ENCODE data around the gene SARDH.

SARDH gene

DNA sequence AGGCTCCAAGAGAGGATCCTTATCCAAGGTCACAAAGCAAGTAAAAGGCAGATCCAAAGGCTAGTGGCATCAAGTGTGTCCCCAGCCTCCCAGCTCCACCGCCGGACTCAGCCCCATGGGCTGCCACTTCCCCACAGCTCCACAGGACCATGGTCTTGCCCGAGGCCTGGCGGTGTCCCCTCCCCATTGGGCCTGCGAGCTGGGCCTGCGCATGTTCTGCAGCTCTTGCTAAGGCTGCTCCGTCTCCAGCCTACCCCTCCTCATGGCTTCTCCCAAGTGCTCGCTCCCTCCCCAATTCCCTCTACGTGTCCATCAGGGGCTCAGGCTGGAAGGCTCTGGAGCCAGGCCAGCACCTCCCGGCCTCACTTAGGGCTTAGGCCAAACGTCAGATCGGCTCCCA lies 72.6 kb downstream of the SARDH start:
- DNase-seq, result no peak
- no peak for ATAC-seq
- no peak overlapping the region for H3K4me3 Mint-ChIP-seq
- no peak overlapping the region for H3K27ac Mint-ChIP-seq
- no peaks in the 10 kb centered on the region for H3K4me1 Mint-ChIP-seq
- no peaks in the 10 kb centered on the region for H3K27me3 Mint-ChIP-seq
- H3K9me3 Mint-ChIP-seq, result no peaks in the 10 kb centered on the region
- H3K36me3 Mint-ChIP-seq (ENCODE audit: low read depth), result no peaks in the 10 kb centered on the region

DNA sequence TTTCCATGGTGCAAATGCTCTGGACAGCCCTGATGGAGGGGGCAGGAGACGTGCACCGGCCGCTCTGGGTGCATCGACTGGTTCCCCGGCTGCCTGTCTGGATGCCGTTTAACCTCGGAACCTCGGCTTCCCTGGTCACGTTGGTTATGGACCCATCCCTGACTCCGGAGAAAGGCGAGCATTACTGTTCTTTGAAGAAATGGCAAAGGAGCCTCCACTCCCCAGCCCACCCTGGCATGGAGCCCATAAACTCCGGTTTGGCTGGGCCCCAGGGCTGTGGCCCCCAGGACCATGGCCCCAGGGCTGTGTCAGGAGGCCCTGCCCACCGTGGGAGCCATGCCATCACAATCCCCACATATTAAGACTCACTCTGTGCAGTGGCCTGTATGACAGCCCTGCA lies 73.1 kb downstream of the SARDH start:
- H3K4me1 Mint-ChIP-seq, result no peaks in the 10 kb centered on the region
- H3K36me3 Mint-ChIP-seq (ENCODE audit: low read depth), result no peaks in the 10 kb centered on the region
- no peaks in the 10 kb centered on the region for H3K9me3 Mint-ChIP-seq
- ATAC-seq (no peak), DNase-seq (no peak)
- H3K27me3 Mint-ChIP-seq, result peaks cover under 1% of the 10 kb centered on the region
- H3K4me3 Mint-ChIP-seq, result no peak overlapping the region
- H3K27ac Mint-ChIP-seq, result no peak overlapping the region

DNA sequence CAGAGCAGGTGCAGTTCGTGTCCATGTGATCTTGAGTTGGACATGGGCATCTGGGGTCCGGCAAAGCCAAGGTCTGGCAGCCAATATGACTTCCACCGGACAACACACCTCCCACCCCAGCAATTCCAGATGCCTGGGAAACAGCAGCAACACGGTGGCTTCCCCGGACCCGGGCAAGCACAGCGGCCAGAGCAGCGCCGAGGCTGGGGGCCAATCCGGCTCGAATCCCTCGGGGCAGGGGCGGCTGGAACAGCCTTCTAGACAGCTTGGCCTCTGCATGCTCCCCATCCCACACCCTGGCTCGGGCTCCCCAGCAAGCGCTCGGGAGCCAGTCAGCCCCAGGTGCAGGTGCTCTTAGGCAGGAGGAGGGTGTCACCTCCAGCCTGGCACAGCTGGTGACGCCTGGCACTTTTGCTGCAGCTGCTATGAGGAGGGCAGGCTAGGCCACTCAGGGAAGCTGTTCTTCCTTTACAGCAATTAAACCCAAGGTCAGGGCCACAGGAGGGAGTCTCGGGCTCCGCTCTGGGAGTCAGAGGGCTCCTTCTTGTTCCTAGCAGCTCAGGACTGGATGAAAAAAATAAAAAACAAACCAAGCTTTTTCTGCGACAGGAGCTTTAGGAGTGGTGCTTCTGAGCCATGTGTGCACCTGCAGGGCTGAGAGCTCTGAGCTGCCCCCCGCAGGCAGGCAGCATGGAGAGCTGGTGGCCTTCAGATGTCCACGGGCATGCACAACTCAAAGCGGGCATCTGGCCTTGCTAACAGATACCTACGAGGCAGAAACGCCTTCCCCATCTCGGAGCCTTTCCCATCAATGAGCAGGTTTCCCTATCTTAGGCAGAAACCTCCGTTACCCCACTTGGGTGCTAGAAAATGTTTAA lies 73.7 kb downstream of the SARDH start:
- no peak overlapping the region for H3K4me3 Mint-ChIP-seq
- H3K27me3 Mint-ChIP-seq, result peaks cover 3% of the 10 kb centered on the region
- DNase-seq, result no peak

DNA sequence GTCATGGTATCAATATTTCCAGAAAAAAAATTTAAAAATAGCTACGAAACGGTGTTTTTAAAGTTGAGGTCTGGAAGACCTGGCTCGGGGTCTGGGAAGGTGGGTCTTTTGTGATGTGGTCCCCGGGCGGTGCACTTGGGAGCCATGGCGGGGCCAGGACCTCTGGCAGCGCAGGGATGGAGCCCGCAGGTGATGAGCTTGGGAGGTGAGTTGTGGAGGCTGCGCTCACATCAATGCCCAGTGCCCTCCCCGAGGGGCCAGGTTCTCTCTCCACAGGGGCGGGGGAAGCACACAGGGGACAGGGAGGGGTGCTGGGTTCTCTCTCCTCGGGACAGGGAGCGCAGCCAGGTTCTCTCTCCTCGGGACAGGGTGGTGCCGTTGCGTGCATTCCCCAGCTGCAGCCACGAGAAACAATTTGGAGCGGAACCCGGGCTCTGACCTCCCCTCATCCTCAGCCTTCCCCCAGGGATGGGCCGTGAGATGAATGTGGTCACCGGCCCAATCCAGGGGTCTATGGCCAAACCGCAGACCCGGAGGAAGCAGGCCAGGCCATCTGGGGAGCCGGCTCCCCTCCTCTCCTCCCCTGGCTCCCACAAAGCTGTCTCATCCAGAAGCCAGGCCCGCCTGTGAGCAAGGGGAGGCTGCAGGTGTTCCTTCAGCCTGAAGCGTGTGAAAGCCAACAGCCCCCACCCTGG lies 76.2 kb downstream of the SARDH start:
- Mint-ChIP-seq H3K4me3 (no peak overlapping the region), H3K27me3 (peaks cover 26% of the 10 kb centered on the region), H3K9me3 (no peaks in the 10 kb centered on the region), H3K4me1 (peaks cover 5% of the 10 kb centered on the region), H3K27ac (no peak overlapping the region), H3K36me3 (ENCODE audit: low read depth) (no peaks in the 10 kb centered on the region)
- no peak for ATAC-seq
- DNase-seq, result no peak

More for the DNA sequence above, 73.7 kb downstream of the SARDH start:
- H3K4me1 Mint-ChIP-seq, result no peaks in the 10 kb centered on the region
- no peak for ATAC-seq
- H3K36me3 Mint-ChIP-seq (ENCODE audit: low read depth), result no peaks in the 10 kb centered on the region
- no peak overlapping the region for H3K27ac Mint-ChIP-seq
- no peaks in the 10 kb centered on the region for H3K9me3 Mint-ChIP-seq

DNA sequence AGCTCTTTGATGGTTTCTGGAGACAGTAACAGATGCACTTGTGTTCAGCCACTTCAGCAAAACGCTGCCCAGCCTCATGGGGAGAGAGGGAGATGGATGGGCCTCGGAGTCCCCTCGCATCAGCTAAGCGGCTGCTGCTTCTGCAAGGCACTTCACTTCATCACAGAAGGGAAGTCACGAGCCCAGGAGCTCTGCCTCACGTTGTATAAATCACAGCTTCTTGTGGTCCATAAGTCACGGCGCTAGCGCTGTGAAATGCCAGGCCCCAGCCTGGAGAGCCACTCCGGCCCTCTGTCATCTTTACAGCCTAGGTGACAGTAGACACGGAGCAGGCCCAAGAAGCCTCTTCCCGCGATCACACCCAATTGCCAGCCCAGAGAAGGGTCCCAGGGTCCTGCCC lies 78.6 kb downstream of the SARDH start:
- no peak overlapping the region for H3K4me3 Mint-ChIP-seq
- DNase-seq, result no peak
- H3K36me3 Mint-ChIP-seq (ENCODE audit: low read depth), result no peaks in the 10 kb centered on the region
- no peak for ATAC-seq
- no peaks in the 10 kb centered on the region for H3K9me3 Mint-ChIP-seq
- no peak overlapping the region for H3K27ac Mint-ChIP-seq
- peaks cover 46% of the 10 kb centered on the region for H3K27me3 Mint-ChIP-seq
- H3K4me1 Mint-ChIP-seq, result peaks cover 5% of the 10 kb centered on the region

DNA sequence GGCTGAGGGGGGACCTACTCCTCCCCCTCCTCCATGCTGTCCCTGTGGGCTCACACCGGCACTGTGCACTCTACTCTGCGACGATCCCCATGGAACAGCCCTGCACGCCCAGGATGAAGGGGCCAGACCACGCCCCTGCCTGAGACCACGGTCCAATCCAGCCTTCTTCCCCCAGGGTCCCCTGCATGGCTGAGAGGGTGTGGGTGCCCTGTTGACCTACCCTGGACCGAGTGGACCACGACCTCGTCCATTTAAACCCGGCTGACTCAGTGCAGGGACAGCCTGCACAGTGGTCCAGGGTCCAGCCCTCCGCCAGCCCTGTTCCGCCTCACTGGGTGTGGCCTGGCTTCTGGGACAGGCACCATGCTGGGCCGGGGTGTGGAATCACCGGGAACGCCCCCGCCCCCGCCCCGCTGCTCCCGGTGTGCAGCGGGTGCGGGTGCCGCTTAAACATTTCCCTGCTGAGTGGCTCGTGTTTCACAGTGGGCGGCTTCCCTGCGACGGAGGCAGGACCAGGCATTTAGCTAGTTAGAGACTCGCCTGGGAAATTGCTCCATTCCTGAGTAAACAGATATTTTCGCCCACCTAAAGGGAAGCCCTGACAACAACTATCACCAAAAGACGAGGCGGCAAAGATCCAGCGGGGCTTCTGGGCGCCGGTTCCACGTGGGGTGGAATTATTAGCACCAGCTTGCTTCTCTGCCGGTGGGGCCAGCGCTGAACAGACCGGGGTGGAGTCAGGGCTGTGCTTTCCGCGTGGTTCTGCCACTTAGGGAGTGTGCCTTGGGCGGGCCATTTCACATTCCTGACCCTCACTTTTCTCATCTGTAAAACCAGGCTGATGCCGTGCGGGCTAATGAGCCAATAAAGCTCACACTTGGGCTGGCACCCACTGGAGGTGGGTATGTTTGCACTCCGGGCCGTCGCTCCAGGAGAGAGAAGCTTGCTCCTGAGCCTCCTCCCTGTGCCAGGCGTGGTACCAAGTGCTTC lies 79.4 kb downstream of the SARDH start:
- DNase-seq (peak; percentile 15), ATAC-seq (peak; percentile 25)
- Mint-ChIP-seq H3K36me3 (ENCODE audit: low read depth) (no peaks in the 10 kb centered on the region), H3K27me3 (peaks cover 48% of the 10 kb centered on the region), H3K27ac (no peak overlapping the region), H3K4me1 (peaks cover 5% of the 10 kb centered on the region), H3K9me3 (no peaks in the 10 kb centered on the region), H3K4me3 (no peak overlapping the region)

DNA sequence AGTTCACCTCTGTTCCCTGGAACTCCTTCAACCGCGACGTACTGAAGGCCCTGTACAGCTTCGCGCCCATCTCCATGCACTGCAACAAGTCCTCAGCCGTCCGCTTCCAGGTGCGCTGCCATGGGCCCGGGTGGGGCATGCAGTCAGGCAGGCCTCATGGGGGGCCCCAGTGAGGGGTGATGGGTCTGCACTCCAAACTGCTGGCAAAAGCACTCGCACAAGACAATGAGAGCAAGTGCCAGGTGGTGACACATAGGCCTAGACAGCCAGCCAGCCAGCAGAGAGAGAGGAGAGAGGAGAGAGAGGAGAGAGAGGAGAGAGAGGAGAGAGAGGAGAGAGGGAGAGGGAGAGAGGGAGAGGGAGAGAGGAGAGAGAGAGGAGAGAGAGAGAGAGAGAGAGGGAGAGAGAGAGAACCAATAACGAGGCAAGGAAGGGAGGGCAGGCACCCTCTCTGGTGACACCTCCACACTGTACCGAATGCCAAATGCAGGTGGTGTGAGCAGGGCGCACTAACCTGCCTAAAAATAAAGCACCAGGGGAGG lies 81.0 kb downstream of the SARDH start:
- Mint-ChIP-seq H3K27ac (no peak overlapping the region), H3K36me3 (ENCODE audit: low read depth) (no peaks in the 10 kb centered on the region), H3K9me3 (no peaks in the 10 kb centered on the region), H3K4me1 (peaks cover 5% of the 10 kb centered on the region), H3K27me3 (peaks cover 54% of the 10 kb centered on the region), H3K4me3 (no peak overlapping the region)
- ATAC-seq (no peak), DNase-seq (no peak)

DNA sequence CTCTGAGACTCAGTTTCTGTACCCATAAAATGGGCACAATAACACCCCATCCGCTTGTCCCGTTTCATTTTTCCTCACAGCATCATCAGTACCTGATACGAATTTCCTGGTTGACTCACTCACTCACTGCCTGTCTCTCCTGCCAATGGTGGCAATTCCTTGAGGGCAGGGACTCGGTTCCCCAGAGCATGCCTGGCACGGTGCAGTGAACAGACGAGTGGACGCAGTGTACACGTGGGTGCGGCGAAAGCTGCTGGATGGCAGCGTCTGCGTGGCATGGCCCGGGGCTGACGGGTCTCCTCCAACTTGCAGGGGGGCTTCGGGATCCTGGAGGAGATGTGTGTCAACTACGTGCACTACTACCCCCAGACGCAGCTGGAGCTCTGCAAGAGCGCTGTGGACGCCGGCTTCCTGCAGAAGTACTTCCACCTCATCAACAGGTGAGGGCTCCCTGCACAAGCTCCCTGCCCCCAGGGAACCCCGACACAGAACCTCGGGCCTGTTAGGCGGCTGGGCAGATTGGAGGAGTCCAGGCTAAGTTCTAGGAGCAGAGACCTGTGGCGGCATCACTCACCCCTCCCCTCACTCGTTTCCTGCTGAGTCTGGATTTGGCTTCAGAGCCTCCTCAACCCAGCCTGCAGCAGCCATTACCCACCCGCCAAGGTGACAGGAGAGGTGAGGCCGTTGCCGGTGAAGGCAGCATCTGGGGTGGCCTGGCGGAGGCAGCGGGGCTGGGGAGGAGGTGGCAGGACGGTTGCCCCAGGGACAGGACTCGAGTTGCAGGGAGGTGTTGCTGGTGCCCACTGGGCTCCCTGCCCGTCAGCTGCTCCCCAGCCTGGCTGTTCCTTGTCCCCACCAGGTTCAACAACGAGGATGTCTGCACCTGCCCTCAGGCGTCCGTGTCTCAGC lies 81.7 kb downstream of the SARDH start:
- H3K9me3 Mint-ChIP-seq, result no peaks in the 10 kb centered on the region
- ATAC-seq (no peak), DNase-seq (no peak)
- H3K27ac Mint-ChIP-seq, result no peak overlapping the region
- no peaks in the 10 kb centered on the region for H3K36me3 Mint-ChIP-seq (ENCODE audit: low read depth)
- peaks cover 54% of the 10 kb centered on the region for H3K27me3 Mint-ChIP-seq
- H3K4me1 Mint-ChIP-seq, result peaks cover 5% of the 10 kb centered on the region
- H3K4me3 Mint-ChIP-seq, result no peak overlapping the region

DNA sequence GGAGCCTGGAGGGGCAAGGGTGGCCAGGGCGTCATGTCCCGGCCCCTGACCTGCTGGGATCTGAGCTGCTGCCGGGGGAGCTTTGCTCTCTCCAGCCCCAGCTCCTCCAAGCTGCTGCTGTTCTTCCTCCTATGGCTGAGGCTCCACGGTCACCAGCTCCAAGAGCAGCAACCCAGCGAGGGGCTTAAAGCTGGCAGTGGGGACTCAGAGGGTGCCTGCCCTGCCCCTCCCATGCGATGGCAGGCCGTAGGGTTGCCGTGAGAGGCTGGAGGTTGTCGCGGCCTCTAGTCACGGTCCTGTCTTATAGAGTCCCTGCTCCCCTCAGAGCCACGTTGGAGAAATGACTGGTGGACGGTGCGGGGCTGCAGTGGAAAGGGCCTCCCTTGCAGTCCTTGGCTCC lies 82.5 kb downstream of the SARDH start:
- Mint-ChIP-seq H3K27me3 (peaks cover 54% of the 10 kb centered on the region), H3K9me3 (no peaks in the 10 kb centered on the region), H3K4me1 (peaks cover 5% of the 10 kb centered on the region), H3K27ac (no peak overlapping the region), H3K4me3 (no peak overlapping the region), H3K36me3 (ENCODE audit: low read depth) (no peaks in the 10 kb centered on the region)
- DNase-seq (no peak), ATAC-seq (no peak)

DNA sequence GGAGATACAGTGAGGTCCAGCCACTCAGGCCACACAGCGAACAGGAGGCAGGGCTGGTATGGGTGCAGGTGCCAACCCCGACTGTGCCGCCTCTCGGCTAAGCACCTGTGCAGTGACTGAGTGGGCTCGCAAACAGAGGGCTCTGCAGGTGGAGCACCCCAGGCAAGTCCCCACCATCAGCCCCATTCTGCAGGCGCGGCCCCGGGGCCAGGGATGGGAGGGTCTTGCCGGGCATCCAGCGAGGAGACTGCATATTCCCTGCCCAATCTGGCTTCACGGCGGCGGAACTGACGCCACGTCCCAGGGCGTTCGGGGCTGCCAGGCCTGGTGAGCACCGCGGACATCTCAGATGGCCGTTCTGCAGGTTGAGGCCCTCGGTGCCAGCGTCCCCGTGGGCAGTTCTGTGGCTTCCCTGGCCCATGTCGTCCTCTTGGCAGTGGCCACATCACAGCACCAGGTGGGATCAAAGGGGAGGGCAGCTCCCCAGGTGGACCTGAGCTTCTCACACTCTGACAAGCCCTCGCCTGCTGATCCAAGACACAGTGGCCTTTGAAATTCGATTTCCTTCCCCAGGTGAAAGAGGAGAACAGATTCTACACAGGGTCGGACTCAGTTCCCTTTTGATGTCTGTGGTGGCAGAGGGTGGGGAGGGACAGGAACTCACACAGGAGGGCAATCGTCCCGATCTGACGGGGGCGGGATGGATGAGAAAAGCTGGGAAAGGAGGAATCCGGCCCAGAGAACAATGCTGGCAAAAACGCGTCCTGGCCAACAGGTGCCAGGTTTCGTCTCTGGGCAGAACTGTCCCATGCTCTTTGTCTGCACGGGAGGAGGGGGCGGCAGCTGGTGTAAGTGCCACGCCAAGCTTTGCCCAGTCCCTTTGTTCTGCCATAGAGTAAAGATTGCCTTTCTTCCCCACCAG lies 83.2 kb downstream of the SARDH start:
- no peaks in the 10 kb centered on the region for H3K9me3 Mint-ChIP-seq
- no peaks in the 10 kb centered on the region for H3K36me3 Mint-ChIP-seq (ENCODE audit: low read depth)
- DNase-seq, result no peak
- no peak for ATAC-seq
- no peak overlapping the region for H3K27ac Mint-ChIP-seq
- peaks cover 5% of the 10 kb centered on the region for H3K4me1 Mint-ChIP-seq
- H3K27me3 Mint-ChIP-seq, result peaks cover 55% of the 10 kb centered on the region
- H3K4me3 Mint-ChIP-seq, result no peak overlapping the region

DNA sequence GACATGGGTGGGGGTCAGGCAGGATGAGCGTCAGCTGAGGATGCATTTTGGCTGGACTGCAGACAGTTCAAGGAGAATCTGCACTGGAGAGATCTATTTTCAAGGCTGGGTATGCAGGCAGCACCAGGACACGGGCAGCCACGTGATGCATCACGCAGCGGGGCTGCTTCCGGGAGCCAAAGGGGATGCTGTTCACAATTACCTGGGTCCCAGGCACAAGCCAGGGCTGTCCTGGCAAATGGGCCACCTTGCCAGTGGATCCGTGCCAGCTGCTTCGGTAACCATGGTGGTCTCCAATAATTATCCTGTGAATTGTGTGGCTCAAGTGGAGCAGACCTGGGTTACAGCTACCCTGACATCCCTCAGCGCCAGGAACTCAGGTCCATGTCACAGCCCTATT lies 84.5 kb downstream of the SARDH start:
- no peak for DNase-seq
- no peaks in the 10 kb centered on the region for H3K36me3 Mint-ChIP-seq (ENCODE audit: low read depth)
- no peak overlapping the region for H3K4me3 Mint-ChIP-seq
- no peaks in the 10 kb centered on the region for H3K9me3 Mint-ChIP-seq
- no peak for ATAC-seq
- H3K27me3 Mint-ChIP-seq, result peaks cover 52% of the 10 kb centered on the region
- no peak overlapping the region for H3K27ac Mint-ChIP-seq
- peaks cover 2% of the 10 kb centered on the region for H3K4me1 Mint-ChIP-seq

DNA sequence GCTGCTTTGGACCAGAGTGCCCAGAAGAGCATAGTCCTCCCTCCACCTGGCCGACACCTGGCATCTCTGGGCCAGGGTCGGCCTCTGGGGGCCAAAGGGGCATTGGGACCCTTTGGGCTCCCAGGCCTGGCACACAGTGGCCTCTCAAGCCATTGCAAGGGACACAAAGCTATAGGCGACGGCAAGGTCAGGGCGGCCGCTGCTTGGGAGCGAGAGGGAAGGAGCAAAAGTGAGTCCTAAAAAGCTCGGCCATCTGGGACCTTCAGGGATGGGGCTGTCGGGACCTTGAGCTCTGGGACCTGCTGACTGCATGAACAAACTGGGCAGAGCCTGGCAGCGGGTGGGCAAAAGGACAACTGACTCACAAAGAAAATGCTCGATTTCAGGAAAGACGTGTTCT lies 88.1 kb downstream of the SARDH start:
- H3K36me3 Mint-ChIP-seq (ENCODE audit: low read depth), result no peaks in the 10 kb centered on the region
- no peak overlapping the region for H3K27ac Mint-ChIP-seq
- no peak overlapping the region for H3K4me3 Mint-ChIP-seq
- H3K9me3 Mint-ChIP-seq, result no peaks in the 10 kb centered on the region
- ATAC-seq (no peak), DNase-seq (no peak)
- H3K27me3 Mint-ChIP-seq, result peaks cover 20% of the 10 kb centered on the region
- no peaks in the 10 kb centered on the region for H3K4me1 Mint-ChIP-seq

DNA sequence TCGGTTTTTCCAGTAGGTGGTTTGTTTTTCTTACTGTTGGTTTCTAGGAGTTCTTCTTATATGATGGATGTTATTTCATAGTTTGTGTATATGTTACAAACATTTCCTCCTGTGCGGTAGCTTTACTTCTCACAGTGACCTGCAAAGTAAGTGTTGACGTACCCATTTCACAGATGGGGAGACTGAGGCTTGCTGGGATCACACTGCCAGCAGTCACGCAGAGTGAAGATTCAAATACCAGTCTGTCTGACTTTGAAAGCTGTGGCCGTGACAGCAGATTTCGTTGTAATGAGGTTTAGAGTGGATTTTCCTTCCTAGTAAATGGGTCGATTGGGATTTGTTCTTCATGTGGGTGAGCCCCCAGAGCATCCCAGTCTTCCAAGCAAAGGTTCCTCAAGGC lies 89.0 kb downstream of the SARDH start:
- Mint-ChIP-seq H3K27ac (no peak overlapping the region), H3K27me3 (peaks cover 13% of the 10 kb centered on the region), H3K9me3 (no peaks in the 10 kb centered on the region), H3K4me3 (no peak overlapping the region), H3K4me1 (no peaks in the 10 kb centered on the region), H3K36me3 (ENCODE audit: low read depth) (no peaks in the 10 kb centered on the region)
- no peak for ATAC-seq
- DNase-seq, result no peak
